Measurements from ENCODE around the gene PMFBP1. TPM values are rescaled to one million over a fixed set of nuclear protein-coding genes. Genes with fewer than 3 reads are reported as not detected.

The PMFBP1 gene
- total and polyA plus RNA-seq, 2 of the 4 experiments (the other 2 are of a cell fraction): under 0.01 TPM; not detected in 1

- POLR2A ChIA-PET (ENCODE audit: unreplicated experiment): no interaction called here
Measured at GRCh38 chr16:72159386-72159785, 12.6 kb downstream of the PMFBP1 start.

More at GRCh38 chr16:72159386-72159785, 12.6 kb downstream of the PMFBP1 start:
- no CpG with 5 or more reads among the region's 2 CpGs for WGBS, 2 experiments (ENCODE audit: extremely low coverage in 2 of 2, insufficient read length in 1 of 2)
- H4K5ac ChIP-seq (ENCODE audit: low read depth, low read length): no peak overlapping the region
- H3K14ac ChIP-seq (replicated peaks; ENCODE audit: low read depth, low read length): no peak overlapping the region
- H3K27ac ChIP-seq (ENCODE audit: insufficient read depth, low read length): no peak overlapping the region
- no peaks in the 10 kb centered on the region for H3K27me3 ChIP-seq (ENCODE audit: control insufficient read depth, insufficient read depth, low read length)
- CTCF ChIA-PET: no interaction called here
- no peaks in the 10 kb centered on the region for H3K9me3 ChIP-seq (ENCODE audit: control insufficient read depth, insufficient read depth, low read length)
- no peak overlapping the region for H3K18ac ChIP-seq (ENCODE audit: low read depth, low read length)
- H3K9me1 ChIP-seq (ENCODE audit: insufficient read depth, low read length): no peaks in the 10 kb centered on the region
- H3K4me1 ChIP-seq (ENCODE audit: control insufficient read depth, insufficient read depth, low read length): no peaks in the 10 kb centered on the region
- no peak overlapping the region for H2BK15ac ChIP-seq (ENCODE audit: low read depth, low read length)
- no peaks in the 10 kb centered on the region for H3K36me3 ChIP-seq (ENCODE audit: control insufficient read depth, insufficient read depth, low read length)
- H2AK9ac ChIP-seq (replicated peaks; ENCODE audit: low read depth, low read length, poor library complexity): no peak overlapping the region
- no peak overlapping the region for H4K8ac ChIP-seq (ENCODE audit: low read depth in 2 of 2, low read length in 2 of 2)
- H3K4me3 ChIP-seq (ENCODE audit: insufficient read depth, low read depth, low read length): no peak overlapping the region
- BruUV-seq (replicated peaks): no TSS peak
- dilution Hi-C loops (cut with HindIII; ENCODE audit: low sequenced_read_pairs, unreplicated experiment) (no loop called here), in situ Hi-C loops (cut with MboI; ENCODE audit: low sequenced_read_pairs) (no loop called here), intact Hi-C loops (cut with micrococcal nuclease) (no loop called here)
- no peak for DNase-seq
- H4K20me1 ChIP-seq (ENCODE audit: insufficient read depth, low read length): no peaks in the 10 kb centered on the region
- no peak for ATAC-seq (ENCODE audit: low read depth)
- no peak overlapping the region for H3K4me2 ChIP-seq (ENCODE audit: low read depth, low read length)
- no peak overlapping the region for H2BK5ac ChIP-seq (ENCODE audit: low read depth, low read length, poor library complexity, severe bottlenecking)
- no peak overlapping the region for H2BK120ac ChIP-seq (ENCODE audit: low read depth, low read length)
- no peak overlapping the region for H3K9ac ChIP-seq (ENCODE audit: low read depth, low read length)
- no peaks in the 10 kb centered on the region for H3K79me1 ChIP-seq (ENCODE audit: low read depth in 1 of 2, low read length in 2 of 2)
- no peak overlapping the region for H2AFZ ChIP-seq (replicated peaks; ENCODE audit: low read length, poor library complexity)
- no peak overlapping the region for H4K91ac ChIP-seq (ENCODE audit: insufficient read depth, low read depth, low read length)
- H3K23ac ChIP-seq (ENCODE audit: low read depth, low read length): no peak overlapping the region
- no peak overlapping the region for H3K4ac ChIP-seq (ENCODE audit: low read depth, low read length)
- H2AK5ac ChIP-seq (ENCODE audit: low read depth, low read length): no peak overlapping the region
- no peak overlapping the region for H2BK20ac ChIP-seq (ENCODE audit: low read depth, low read length)
- H3K56ac ChIP-seq (ENCODE audit: extremely low read depth, insufficient read depth, low read length): no peak overlapping the region
- TF ChIP-seq, protein P1, sequence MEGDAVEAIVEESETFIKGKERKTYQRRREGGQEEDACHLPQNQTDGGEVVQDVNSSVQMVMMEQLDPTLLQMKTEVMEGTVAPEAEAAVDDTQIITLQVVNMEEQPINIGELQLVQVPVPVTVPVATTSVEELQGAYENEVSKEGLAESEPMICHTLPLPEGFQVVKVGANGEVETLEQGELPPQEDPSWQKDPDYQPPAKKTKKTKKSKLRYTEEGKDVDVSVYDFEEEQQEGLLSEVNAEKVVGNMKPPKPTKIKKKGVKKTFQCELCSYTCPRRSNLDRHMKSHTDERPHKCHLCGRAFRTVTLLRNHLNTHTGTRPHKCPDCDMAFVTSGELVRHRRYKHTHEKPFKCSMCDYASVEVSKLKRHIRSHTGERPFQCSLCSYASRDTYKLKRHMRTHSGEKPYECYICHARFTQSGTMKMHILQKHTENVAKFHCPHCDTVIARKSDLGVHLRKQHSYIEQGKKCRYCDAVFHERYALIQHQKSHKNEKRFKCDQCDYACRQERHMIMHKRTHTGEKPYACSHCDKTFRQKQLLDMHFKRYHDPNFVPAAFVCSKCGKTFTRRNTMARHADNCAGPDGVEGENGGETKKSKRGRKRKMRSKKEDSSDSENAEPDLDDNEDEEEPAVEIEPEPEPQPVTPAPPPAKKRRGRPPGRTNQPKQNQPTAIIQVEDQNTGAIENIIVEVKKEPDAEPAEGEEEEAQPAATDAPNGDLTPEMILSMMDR (conservative IDR thresholded peaks at IDR 0.05; ENCODE audit: low read depth, low read length): no peak

Measured in IMR-90 (cell line).